GM12878 (cell line): ENCODE measurements around the gene KRTAP19-1.

Experiments
- CHD4 ChIP-seq: fragments of 200-600 bp; sonication (generic); IDR thresholded peaks from 2 replicates; pipeline ENCODE4 v1.6.1; 2016; ENCODE audit warnings: mild to moderate bottlenecking
- EED ChIP-seq: sonication (generic); IDR thresholded peaks from 2 replicates; pipeline ENCODE4 v1.6.1; 2016; ENCODE audit warnings: antibody characterized with exemption, low read depth
- EZH2 ChIP-seq: IDR thresholded peaks from 2 replicates; pipeline ENCODE4 v1.6.1; 2012; ENCODE audit warnings: low read depth, mild to moderate bottlenecking, control low read depth, inconsistent platforms, low read length, borderline replicate concordance; ENCODE audit not compliant: control insufficient read depth
- HCFC1 ChIP-seq: fragments of 150-350 bp; IDR thresholded peaks from 2 replicates; pipeline ENCODE4 v1.6.1; 2014; ENCODE audit warnings: low read length
- TCF12 ChIP-seq: IDR thresholded peaks from 2 replicates; pipeline ENCODE4 v1.6.1; 2011; ENCODE audit warnings: low read depth, mild to moderate bottlenecking, low read length
- TF ChIP-seq, protein P1 (sequence below): fragments of 450-650 bp; IDR thresholded peaks from 2 replicates; pipeline ENCODE4 v1.6.1; 2017; ENCODE audit warnings: low read depth, mild to moderate bottlenecking, moderate library complexity
- TF ChIP-seq, protein P2 (sequence below): fragments of 450-650 bp; IDR thresholded peaks from 2 replicates; pipeline ENCODE4 v1.6.1; 2018; ENCODE audit warnings: mild to moderate bottlenecking, low read depth, moderate library complexity; ENCODE audit not compliant: partially characterized antibody

DNA sequence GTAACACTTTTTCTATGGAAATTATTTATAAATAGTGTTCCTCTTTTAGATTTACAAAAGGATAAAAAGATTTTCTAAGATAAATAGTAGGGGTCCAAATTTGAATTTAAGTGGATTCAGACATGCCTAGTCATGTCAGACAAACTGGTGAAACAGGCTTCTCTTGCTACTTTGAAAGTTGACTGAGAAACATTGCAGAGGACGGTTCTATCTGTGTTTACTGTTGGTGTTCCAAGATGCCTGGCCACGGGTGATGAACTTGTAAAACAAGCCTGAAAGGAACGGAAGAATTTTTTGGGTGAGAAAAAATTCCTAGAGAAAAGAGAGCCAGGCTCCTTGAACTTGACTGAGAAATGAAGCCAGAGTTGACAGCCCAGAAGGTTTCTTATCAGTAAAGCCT, 2.2 kb downstream of the KRTAP19-1 start:
- TF ChIP-seq TCF12, result no peak
- TF ChIP-seq, protein P1, sequence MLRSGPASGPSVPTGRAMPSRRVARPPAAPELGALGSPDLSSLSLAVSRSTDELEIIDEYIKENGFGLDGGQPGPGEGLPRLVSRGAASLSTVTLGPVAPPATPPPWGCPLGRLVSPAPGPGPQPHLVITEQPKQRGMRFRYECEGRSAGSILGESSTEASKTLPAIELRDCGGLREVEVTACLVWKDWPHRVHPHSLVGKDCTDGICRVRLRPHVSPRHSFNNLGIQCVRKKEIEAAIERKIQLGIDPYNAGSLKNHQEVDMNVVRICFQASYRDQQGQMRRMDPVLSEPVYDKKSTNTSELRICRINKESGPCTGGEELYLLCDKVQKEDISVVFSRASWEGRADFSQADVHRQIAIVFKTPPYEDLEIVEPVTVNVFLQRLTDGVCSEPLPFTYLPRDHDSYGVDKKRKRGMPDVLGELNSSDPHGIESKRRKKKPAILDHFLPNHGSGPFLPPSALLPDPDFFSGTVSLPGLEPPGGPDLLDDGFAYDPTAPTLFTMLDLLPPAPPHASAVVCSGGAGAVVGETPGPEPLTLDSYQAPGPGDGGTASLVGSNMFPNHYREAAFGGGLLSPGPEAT, result no peak
- no peak for TF ChIP-seq EED
- no peak for TF ChIP-seq CHD4
- TF ChIP-seq, protein P2, sequence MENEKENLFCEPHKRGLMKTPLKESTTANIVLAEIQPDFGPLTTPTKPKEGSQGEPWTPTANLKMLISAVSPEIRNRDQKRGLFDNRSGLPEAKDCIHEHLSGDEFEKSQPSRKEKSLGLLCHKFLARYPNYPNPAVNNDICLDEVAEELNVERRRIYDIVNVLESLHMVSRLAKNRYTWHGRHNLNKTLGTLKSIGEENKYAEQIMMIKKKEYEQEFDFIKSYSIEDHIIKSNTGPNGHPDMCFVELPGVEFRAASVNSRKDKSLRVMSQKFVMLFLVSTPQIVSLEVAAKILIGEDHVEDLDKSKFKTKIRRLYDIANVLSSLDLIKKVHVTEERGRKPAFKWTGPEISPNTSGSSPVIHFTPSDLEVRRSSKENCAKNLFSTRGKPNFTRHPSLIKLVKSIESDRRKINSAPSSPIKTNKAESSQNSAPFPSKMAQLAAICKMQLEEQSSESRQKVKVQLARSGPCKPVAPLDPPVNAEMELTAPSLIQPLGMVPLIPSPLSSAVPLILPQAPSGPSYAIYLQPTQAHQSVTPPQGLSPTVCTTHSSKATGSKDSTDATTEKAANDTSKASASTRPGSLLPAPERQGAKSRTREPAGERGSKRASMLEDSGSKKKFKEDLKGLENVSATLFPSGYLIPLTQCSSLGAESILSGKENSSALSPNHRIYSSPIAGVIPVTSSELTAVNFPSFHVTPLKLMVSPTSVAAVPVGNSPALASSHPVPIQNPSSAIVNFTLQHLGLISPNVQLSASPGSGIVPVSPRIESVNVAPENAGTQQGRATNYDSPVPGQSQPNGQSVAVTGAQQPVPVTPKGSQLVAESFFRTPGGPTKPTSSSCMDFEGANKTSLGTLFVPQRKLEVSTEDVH, result no peak
- TF ChIP-seq EZH2, result no peak
- TF ChIP-seq HCFC1, result no peak
